Osteocyte (in vitro differentiated cells): ENCODE results near the gene VAC14. TPM values are rescaled to one million over a fixed set of nuclear protein-coding genes. Genes with fewer than 3 reads are reported as not detected.

Experiments used
- DNase-seq: peaks from one replicate; pipeline ENCODE4 v3.0.0; 2021; ENCODE audit warnings: mixed read lengths; ENCODE audit not compliant: unreplicated experiment; ENCODE audit errors: extremely low spot score
- H3K27ac Mint-ChIP-seq: one replicate; pipeline ENCODE4 v1.8.0; 2021; ENCODE audit warnings: mild to moderate bottlenecking, mixed read lengths; ENCODE audit not compliant: unreplicated experiment
- H3K27me3 Mint-ChIP-seq: one replicate; pipeline ENCODE4 v1.8.0; 2021; ENCODE audit warnings: mixed read lengths; ENCODE audit not compliant: unreplicated experiment
- H3K36me3 Mint-ChIP-seq: one replicate; pipeline ENCODE4 v1.8.0; 2021; ENCODE audit warnings: mixed read lengths; ENCODE audit not compliant: unreplicated experiment
- H3K4me1 Mint-ChIP-seq: one replicate; pipeline ENCODE4 v1.8.0; 2021; ENCODE audit warnings: mixed read lengths; ENCODE audit not compliant: unreplicated experiment
- H3K4me3 Mint-ChIP-seq: one replicate; pipeline ENCODE4 v1.8.0; 2021; ENCODE audit warnings: mild to moderate bottlenecking, moderate library complexity, mixed read lengths; ENCODE audit not compliant: unreplicated experiment
- H3K9me3 Mint-ChIP-seq: one replicate; pipeline ENCODE4 v1.8.0; 2021; ENCODE audit warnings: mixed read lengths; ENCODE audit not compliant: unreplicated experiment
- total RNA-seq: library from RNA; stranded (reverse); gene quantifications from 2 replicates; pipeline ENCODE4 v1.2.1, GENCODE V29; 2021
- TF ChIP-seq, protein P1 (sequence below): fragments of 200-600 bp; sonication (generic); IDR thresholded peaks from 2 replicates; pipeline ENCODE4 v1.5.0; 2021; ENCODE audit warnings: antibody characterized with exemption, mild to moderate bottlenecking, moderate library complexity

VAC14 gene
- total RNA-seq, 1 donor from 2014 or later, result 44.5 TPM

DNA sequence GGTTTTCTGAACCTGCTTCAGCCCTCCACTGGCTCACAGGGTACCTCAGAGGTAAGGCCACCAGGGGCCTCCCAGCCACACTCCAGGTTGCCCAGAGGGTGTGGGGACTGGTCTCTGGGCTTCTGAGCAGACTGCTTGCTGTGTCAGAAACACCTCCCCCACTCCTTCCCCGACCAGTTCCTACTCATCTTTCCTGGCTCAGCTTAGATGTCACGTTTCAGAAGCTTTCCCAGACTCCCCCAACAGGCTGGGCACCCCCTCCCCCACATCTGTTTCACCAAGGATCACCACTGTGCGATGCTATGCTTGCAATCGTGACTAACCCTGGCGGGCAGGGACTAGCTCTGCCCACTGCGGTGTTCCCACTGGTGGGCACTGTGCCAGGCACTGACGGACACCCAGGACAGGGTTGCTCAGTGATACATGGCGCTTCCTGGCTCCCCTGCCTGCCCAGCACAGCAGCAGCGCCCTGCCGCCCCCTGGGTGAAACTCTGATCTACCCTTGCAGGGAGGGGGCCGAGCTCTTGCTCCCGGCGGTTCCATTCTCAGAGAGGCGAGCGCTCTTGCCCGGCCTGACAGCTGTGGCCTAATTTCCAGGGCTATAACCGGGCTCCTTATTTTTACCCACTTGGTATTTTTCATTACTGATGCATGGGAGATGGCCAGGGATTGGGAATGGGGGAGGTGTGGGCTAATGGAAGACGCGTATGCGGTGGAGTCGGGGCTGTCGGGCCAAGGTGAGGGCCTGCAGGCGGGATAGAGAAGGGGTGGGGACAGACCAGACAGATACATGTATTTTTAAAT lies 85.7 kb downstream of the VAC14 start:
- H3K36me3 Mint-ChIP-seq, result peaks cover 21% of the 10 kb centered on the region
- peak overlapping the region; percentile 97 for H3K27ac Mint-ChIP-seq
- peak; percentile 98 for DNase-seq
- H3K9me3 Mint-ChIP-seq, result peaks cover 13% of the 10 kb centered on the region
- peaks cover 62% of the 10 kb centered on the region for H3K4me1 Mint-ChIP-seq
- peak overlapping the region; percentile 36 for H3K4me3 Mint-ChIP-seq
- H3K27me3 Mint-ChIP-seq, result no peaks in the 10 kb centered on the region
- TF ChIP-seq, protein P1, sequence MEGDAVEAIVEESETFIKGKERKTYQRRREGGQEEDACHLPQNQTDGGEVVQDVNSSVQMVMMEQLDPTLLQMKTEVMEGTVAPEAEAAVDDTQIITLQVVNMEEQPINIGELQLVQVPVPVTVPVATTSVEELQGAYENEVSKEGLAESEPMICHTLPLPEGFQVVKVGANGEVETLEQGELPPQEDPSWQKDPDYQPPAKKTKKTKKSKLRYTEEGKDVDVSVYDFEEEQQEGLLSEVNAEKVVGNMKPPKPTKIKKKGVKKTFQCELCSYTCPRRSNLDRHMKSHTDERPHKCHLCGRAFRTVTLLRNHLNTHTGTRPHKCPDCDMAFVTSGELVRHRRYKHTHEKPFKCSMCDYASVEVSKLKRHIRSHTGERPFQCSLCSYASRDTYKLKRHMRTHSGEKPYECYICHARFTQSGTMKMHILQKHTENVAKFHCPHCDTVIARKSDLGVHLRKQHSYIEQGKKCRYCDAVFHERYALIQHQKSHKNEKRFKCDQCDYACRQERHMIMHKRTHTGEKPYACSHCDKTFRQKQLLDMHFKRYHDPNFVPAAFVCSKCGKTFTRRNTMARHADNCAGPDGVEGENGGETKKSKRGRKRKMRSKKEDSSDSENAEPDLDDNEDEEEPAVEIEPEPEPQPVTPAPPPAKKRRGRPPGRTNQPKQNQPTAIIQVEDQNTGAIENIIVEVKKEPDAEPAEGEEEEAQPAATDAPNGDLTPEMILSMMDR, result no peak

DNA sequence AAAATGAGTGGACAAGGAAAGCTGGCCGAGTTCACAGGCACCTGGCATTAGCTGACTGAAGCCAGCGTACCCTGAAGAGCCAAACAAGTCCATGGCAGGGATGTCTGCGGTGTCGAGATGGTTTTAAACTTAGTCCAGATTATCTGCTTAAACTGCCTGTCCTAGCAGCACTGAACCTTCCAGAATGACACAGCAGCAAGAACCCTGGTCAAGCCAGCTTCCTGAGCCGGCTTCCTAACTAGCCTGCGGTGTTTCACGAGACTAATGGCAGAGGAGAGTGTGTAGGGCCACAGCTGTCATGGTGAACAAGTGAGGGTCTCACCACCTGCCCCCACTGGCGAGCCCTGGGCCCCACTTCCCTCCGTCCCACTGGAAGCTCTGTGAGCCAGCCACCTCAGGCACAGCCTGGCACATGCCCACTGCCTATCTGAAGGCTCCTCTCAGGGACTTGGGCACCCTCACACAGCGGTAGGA lies 86.3 kb downstream of the VAC14 start:
- H3K27me3 Mint-ChIP-seq, result no peaks in the 10 kb centered on the region
- H3K9me3 Mint-ChIP-seq, result peaks cover 6% of the 10 kb centered on the region
- TF ChIP-seq, protein P1, result no peak
- H3K36me3 Mint-ChIP-seq, result peaks cover 14% of the 10 kb centered on the region
- H3K27ac Mint-ChIP-seq, result peak overlapping the region; percentile 97
- no peak for DNase-seq
- H3K4me3 Mint-ChIP-seq, result no peak overlapping the region
- peaks cover 66% of the 10 kb centered on the region for H3K4me1 Mint-ChIP-seq

DNA sequence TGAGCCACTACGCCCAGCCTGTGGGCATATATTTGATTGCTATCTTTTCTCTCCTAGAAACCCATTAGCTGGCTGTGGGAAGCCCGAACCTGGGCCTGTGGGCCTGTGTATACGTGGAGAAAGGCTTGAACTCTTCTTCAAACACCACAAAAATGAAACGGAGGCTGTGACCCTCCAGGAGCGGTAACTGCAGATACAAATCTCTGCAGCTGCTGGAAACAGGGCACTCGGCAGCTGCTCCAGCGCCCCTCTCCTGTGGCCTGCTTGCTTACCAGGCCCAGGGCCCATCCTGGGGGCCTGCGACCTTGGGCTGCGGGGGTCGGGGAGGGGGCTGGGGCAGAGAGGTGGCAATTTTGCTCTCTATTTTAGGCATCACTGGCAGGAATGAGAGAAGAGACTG lies 87.1 kb downstream of the VAC14 start:
- Mint-ChIP-seq H3K36me3 (peaks cover 8% of the 10 kb centered on the region), H3K4me3 (no peak overlapping the region), H3K27ac (peak overlapping the region; percentile 97), H3K27me3 (no peaks in the 10 kb centered on the region), H3K4me1 (peaks cover 73% of the 10 kb centered on the region), H3K9me3 (no peaks in the 10 kb centered on the region)
- TF ChIP-seq, protein P1, result no peak
- DNase-seq, result no peak

DNA sequence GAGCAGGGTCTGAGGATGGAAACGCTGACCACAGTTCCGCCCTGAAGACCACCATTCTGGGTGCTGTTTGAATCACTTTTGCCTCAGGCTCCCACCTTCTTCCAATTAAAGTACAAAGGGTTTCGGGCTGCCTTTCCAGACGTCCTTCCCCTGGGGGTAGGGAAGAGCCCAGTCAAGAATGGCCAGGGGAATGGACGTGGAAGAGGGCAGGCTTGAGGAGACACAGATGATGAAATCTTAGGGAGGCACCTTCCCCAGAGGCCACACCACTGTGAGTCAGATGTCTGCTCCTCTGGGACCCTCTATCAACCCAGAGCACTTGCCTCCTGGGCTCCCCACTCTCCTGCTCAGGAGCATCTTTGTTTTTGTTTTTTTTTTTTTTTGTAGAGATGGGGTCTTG lies 87.6 kb downstream of the VAC14 start:
- Mint-ChIP-seq H3K4me3 (no peak overlapping the region), H3K9me3 (no peaks in the 10 kb centered on the region), H3K36me3 (peaks cover 8% of the 10 kb centered on the region), H3K27ac (peak overlapping the region; percentile 56), H3K27me3 (no peaks in the 10 kb centered on the region), H3K4me1 (peaks cover 75% of the 10 kb centered on the region)
- TF ChIP-seq, protein P1, result no peak
- no peak for DNase-seq

DNA sequence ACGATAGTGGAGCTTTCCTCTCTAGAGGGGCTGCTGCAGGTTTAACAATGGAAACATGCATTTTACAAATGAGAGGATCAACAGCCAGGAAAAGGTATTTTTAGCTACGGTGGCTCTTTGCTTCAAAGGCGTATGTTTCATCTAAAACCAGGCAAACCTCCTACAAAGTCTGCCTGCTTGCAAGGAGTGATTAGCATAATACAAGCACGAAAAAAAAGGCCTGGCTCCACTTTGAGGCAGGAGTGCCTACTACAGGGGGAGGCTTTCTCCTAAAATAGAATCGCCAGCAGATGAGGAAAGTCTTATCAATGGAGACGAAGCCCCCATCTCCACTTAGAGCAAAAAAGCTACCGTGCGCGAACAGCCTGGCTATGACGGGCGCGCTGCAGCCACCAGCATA lies 88.0 kb downstream of the VAC14 start:
- H3K27ac Mint-ChIP-seq, result peak overlapping the region; percentile 14
- H3K4me3 Mint-ChIP-seq, result no peak overlapping the region

More for the DNA sequence above, 88.0 kb downstream of the VAC14 start:
- TF ChIP-seq, protein P1, result no peak
- Mint-ChIP-seq H3K36me3 (peaks cover 8% of the 10 kb centered on the region), H3K27me3 (no peaks in the 10 kb centered on the region), H3K9me3 (no peaks in the 10 kb centered on the region), H3K4me1 (peaks cover 77% of the 10 kb centered on the region)
- DNase-seq, result no peak
